Measurements from ENCODE around the gene POLR1F. TPM values are rescaled to one million over a fixed set of nuclear protein-coding genes. Genes with fewer than 3 reads are reported as not detected.

The POLR1F gene
- total RNA-seq, 1 experiment from 2014 or later = 24.9 TPM

GRCh38 chr7:19698331-19698730 lies 10.5 kb downstream of the POLR1F start:
- no peak overlapping the region for H4K5ac ChIP-seq (ENCODE audit: insufficient read length, low read depth, low read length)
- no peak overlapping the region for H3K27ac ChIP-seq (ENCODE audit: insufficient read length, low read depth, low read length)
- H2BK12ac ChIP-seq (ENCODE audit: insufficient read length, low read depth, low read length) = no peak overlapping the region
- no peaks in the 10 kb centered on the region for H3K27me3 Mint-ChIP-seq (ENCODE audit: low read depth)
- no peaks in the 10 kb centered on the region for H3K27me3 ChIP-seq (ENCODE audit: insufficient read depth, low read length)
- H3K14ac ChIP-seq (ENCODE audit: insufficient read depth, low read length) = no peak overlapping the region
- no peak for DNase-seq
- TF ChIP-seq CTCF (conservative IDR thresholded peaks at IDR 0.05) = no peak
- no peak overlapping the region for H4K8ac ChIP-seq (replicated peaks; ENCODE audit: insufficient read length, low read depth, low read length)
- peaks cover 6 to 21% (median 14%) of the 10 kb centered on the region in 3 experiments; a peak in 6 of 7 replicates for H3K36me3 Mint-ChIP-seq (ENCODE audit: insufficient read depth in 1 of 3, low read depth in 3 of 3)
- H3K4me3 Mint-ChIP-seq = no peak overlapping the region
- no peaks in the 10 kb centered on the region for H3K9me3 ChIP-seq (ENCODE audit: control insufficient read depth, low read depth, low read length)
- H3K9ac ChIP-seq (ENCODE audit: extremely low read depth, insufficient read length, low read length) = no peak overlapping the region
- H4K20me1 ChIP-seq (ENCODE audit: control insufficient read depth, insufficient read depth, insufficient read length) = no peaks in the 10 kb centered on the region
- no peak overlapping the region for H2BK15ac ChIP-seq (ENCODE audit: low read depth, low read length)
- H3K23ac ChIP-seq (ENCODE audit: insufficient read length, low read depth, low read length) = no peak overlapping the region
- no peaks in the 10 kb centered on the region for H3K79me2 ChIP-seq (ENCODE audit: insufficient read depth, low read length)
- no peak overlapping the region for H2BK20ac ChIP-seq (ENCODE audit: low read depth, low read length, poor library complexity, severe bottlenecking)
- no peak overlapping the region for H2BK120ac ChIP-seq (ENCODE audit: low read depth, low read length, poor library complexity, severe bottlenecking)
- no peaks in the 10 kb centered on the region for H3K23me2 ChIP-seq (ENCODE audit: insufficient read length, low read depth, low read length, poor library complexity, severe bottlenecking)
- H2BK5ac ChIP-seq (ENCODE audit: insufficient read length, low read length) = no peak overlapping the region
- no peak overlapping the region for H2AFZ ChIP-seq (ENCODE audit: low read length)
- no peak overlapping the region for H2AK5ac ChIP-seq (ENCODE audit: insufficient read length, low read length)
- no CpG with 5 or more reads among the region's 3 CpGs for WGBS (ENCODE audit: extremely low coverage, insufficient read length, low lambda C conversion rate)
- H3K27ac Mint-ChIP-seq = peak overlapping the region in 1 of 3 experiments; percentile 65; a peak in 1 of 7 replicates
- no peaks in the 10 kb centered on the region for H3K9me3 Mint-ChIP-seq
- H3K4me1 Mint-ChIP-seq = peaks cover 3 to 10% of the 10 kb centered on the region in 2 experiments; a peak in 3 of 4 replicates
- H4K91ac ChIP-seq (ENCODE audit: insufficient read length, low read depth, low read length) = no peak overlapping the region
- no peak overlapping the region for H3K18ac ChIP-seq (ENCODE audit: insufficient read length, low read depth, low read length)
- H3K4me2 ChIP-seq (ENCODE audit: insufficient read depth, insufficient read length, low read length) = no peak overlapping the region
- H3T11ph ChIP-seq (ENCODE audit: low read length) = no peak overlapping the region
- H3K79me1 ChIP-seq (ENCODE audit: insufficient read depth, low read depth, low read length, poor library complexity, severe bottlenecking) = no peaks in the 10 kb centered on the region
- no peaks in the 10 kb centered on the region for H3K4me1 ChIP-seq (ENCODE audit: insufficient read depth, low read length)
- no peak overlapping the region for H3K4ac ChIP-seq (ENCODE audit: low read depth, low read length)
- H3K56ac ChIP-seq (ENCODE audit: insufficient read length, low read depth, low read length) = no peak overlapping the region

Data from H9 (cell line).